Esophagus squamous epithelium (tissue), 4 donors: ENCODE results near the gene SNX10.

Source experiments
- POLR2A ChIP-seq, 4 donors: fragments of 450-650 bp; IDR thresholded peaks; one replicate each; pipeline ENCODE4 v1.6.1; 2017; ENCODE audit warnings: antibody characterized with exemption in 4 of 4, mild to moderate bottlenecking in 4 of 4, moderate library complexity in 3 of 4
- TF ChIP-seq, protein P1 (sequence below), 6 experiments: fragments of 450-650 bp in 4 of 6; fragments of 200-600 bp in 2 of 6; sonication (generic) in 2 of 6; IDR thresholded peaks; one replicate each; pipeline ENCODE4 v1.5.1; 2016 to 2019; ENCODE audit warnings: antibody characterized with exemption in 6 of 6, mild to moderate bottlenecking in 4 of 6, moderate library complexity in 4 of 6

DNA sequence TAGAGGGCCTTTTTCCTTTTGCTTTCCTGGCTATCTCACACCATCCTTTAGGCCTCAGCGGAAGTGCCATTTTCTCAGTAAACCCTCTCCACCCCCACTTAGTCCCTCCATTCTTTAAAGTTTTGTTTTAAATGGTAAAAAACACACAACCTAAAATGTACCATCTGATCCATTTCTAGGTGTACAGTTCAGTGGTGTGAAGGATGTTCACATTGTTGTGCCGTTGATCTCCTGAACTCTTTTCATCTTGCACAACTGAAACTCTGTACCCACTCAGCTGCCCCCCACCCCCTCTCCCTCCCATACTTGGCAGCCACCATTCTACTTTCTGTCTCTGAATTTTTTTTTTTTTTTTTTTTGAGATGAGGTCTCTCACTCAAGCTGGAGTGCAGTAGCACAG is 52.2 kb downstream of the SNX10 start:
- TF ChIP-seq, protein P1, sequence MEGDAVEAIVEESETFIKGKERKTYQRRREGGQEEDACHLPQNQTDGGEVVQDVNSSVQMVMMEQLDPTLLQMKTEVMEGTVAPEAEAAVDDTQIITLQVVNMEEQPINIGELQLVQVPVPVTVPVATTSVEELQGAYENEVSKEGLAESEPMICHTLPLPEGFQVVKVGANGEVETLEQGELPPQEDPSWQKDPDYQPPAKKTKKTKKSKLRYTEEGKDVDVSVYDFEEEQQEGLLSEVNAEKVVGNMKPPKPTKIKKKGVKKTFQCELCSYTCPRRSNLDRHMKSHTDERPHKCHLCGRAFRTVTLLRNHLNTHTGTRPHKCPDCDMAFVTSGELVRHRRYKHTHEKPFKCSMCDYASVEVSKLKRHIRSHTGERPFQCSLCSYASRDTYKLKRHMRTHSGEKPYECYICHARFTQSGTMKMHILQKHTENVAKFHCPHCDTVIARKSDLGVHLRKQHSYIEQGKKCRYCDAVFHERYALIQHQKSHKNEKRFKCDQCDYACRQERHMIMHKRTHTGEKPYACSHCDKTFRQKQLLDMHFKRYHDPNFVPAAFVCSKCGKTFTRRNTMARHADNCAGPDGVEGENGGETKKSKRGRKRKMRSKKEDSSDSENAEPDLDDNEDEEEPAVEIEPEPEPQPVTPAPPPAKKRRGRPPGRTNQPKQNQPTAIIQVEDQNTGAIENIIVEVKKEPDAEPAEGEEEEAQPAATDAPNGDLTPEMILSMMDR (IDR thresholded peaks at IDR 0.05), result no peak
- TF ChIP-seq POLR2A (IDR thresholded peaks at IDR 0.05), result no peak
